ENCODE data around the gene SLC66A1. TPM values are rescaled to one million over a fixed set of nuclear protein-coding genes. Genes with fewer than 3 reads are reported as not detected.
"Not testable (repeated sequence)": the region's sequence is repeated elsewhere in the genome, so short reads cannot be mapped to it uniquely, and the experiment has no call there.

The SLC66A1 gene
- total RNA-seq, 1 experiment from 2014 or later: 27.7 TPM

DNA sequence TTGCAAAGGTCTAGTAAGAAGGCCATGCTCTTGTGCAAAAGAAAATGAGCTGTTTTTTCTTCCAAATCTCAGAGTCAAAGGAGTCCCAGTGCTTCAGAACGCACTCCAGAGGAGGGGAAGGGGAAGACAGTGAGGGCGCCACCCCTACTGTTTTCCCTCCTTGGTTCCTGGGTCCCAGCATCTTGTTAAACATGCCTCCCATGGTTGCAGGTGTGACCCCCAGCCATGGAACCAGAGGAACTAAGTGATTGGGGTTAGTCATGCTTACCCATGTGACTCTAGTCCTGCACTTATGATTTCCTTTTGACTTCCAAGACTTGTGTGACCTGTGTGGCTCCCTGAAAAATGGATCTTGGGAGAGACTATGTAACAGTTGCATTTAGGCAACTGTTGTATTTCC lies 17.5 kb upstream of the SLC66A1 start:
- ChIA-PET CTCF (no interaction called here), POLR2A (ENCODE audit: unreplicated experiment) (no interaction called here)
- Histone ChIP-seq H3K27me3 (ENCODE audit: low read length) (no peaks in the 10 kb centered on the region), H3K27ac (ENCODE audit: low read length) (no peak overlapping the region), H4K20me1 (ENCODE audit: low read length) (no peaks in the 10 kb centered on the region), H3K9me3 (ENCODE audit: low read length) (peaks cover 6% of the 10 kb centered on the region), H3K4me2 (ENCODE audit: low read length) (no peak overlapping the region), H3K36me3 (ENCODE audit: low read depth, low read length) (peaks cover 17% of the 10 kb centered on the region), H3K9me2 (replicated peaks; ENCODE audit: low read length) (no peaks in the 10 kb centered on the region), H2AFZ (ENCODE audit: low read length) (no peak overlapping the region), H3K4me1 (ENCODE audit: insufficient read depth, low read length) (no peaks in the 10 kb centered on the region), H3K9ac (ENCODE audit: low read length) (no peak overlapping the region), H3K4me3 (ENCODE audit: low read length) (no peak overlapping the region), H3F3A (ENCODE audit: low read length, unreplicated experiment) (no peaks in the 10 kb centered on the region), H3K79me2 (ENCODE audit: low read length) (no peaks in the 10 kb centered on the region)
- no peak for DNase-seq
- no peak for ATAC-seq
- no TSS peak for BruUV-seq (replicated peaks)
- intact Hi-C loops (cut with micrococcal nuclease): no loop called here
- TF ChIP-seq, protein P1, sequence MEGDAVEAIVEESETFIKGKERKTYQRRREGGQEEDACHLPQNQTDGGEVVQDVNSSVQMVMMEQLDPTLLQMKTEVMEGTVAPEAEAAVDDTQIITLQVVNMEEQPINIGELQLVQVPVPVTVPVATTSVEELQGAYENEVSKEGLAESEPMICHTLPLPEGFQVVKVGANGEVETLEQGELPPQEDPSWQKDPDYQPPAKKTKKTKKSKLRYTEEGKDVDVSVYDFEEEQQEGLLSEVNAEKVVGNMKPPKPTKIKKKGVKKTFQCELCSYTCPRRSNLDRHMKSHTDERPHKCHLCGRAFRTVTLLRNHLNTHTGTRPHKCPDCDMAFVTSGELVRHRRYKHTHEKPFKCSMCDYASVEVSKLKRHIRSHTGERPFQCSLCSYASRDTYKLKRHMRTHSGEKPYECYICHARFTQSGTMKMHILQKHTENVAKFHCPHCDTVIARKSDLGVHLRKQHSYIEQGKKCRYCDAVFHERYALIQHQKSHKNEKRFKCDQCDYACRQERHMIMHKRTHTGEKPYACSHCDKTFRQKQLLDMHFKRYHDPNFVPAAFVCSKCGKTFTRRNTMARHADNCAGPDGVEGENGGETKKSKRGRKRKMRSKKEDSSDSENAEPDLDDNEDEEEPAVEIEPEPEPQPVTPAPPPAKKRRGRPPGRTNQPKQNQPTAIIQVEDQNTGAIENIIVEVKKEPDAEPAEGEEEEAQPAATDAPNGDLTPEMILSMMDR (conservative IDR thresholded peaks at IDR 0.05; ENCODE audit: low read depth, low read length): no peak
- TF ChIP-seq EZH2 (IDR thresholded peaks at IDR 0.05; ENCODE audit: low read length, unreplicated experiment): no peak
- no peak for TF ChIP-seq EZH2phosphoT487 (IDR thresholded peaks at IDR 0.05; ENCODE audit: borderline replicate concordance, low read length)

DNA sequence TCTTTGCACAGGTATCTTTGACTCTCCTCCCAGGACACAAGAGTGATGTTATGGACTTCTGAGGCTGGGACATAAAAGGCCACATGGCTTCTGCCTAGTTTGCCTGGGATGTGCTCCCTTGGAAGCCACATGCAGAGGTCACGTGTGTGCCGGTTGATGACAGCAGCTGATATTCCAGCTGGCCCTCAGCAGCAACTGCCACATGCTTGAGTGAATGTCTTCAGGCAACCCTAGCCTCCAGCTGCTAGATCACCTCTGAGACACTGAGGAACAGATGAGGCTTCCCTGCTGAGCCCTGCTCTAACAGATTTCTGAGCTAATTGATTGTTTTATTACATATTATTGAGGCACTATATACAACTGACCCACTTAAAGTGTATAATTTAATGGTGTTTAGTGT lies 11.9 kb upstream of the SLC66A1 start:
- H3K4me3 ChIP-seq (ENCODE audit: low read length): no peak overlapping the region
- H3K4me2 ChIP-seq (ENCODE audit: low read length): no peak overlapping the region
- intact Hi-C loops (cut with micrococcal nuclease): no loop called here
- TF ChIP-seq EZH2 (IDR thresholded peaks at IDR 0.05; ENCODE audit: low read length, unreplicated experiment): no peak
- TF ChIP-seq, protein P1 (conservative IDR thresholded peaks at IDR 0.05; ENCODE audit: low read depth, low read length): no peak
- ATAC-seq: no peak
- no peaks in the 10 kb centered on the region for H4K20me1 ChIP-seq (ENCODE audit: low read length)
- peaks cover 19% of the 10 kb centered on the region for H3K36me3 ChIP-seq (ENCODE audit: low read depth, low read length)
- H3K4me1 ChIP-seq (ENCODE audit: insufficient read depth, low read length): no peaks in the 10 kb centered on the region
- no peak overlapping the region for H2AFZ ChIP-seq (ENCODE audit: low read length)
- DNase-seq: no peak
- H3K9me2 ChIP-seq (replicated peaks; ENCODE audit: low read length): no peaks in the 10 kb centered on the region
- no peak overlapping the region for H3K27ac ChIP-seq (ENCODE audit: low read length)
- ChIA-PET POLR2A (ENCODE audit: unreplicated experiment) (no interaction called here), CTCF (no interaction called here)
- BruUV-seq (replicated peaks): no TSS peak
- H3K9me3 ChIP-seq (ENCODE audit: low read length): no peaks in the 10 kb centered on the region
- H3K9ac ChIP-seq (ENCODE audit: low read length): no peak overlapping the region
- no peaks in the 10 kb centered on the region for H3K27me3 ChIP-seq (ENCODE audit: low read length)
- no peaks in the 10 kb centered on the region for H3K79me2 ChIP-seq (ENCODE audit: low read length)
- H3F3A ChIP-seq (ENCODE audit: low read length, unreplicated experiment): no peaks in the 10 kb centered on the region

DNA sequence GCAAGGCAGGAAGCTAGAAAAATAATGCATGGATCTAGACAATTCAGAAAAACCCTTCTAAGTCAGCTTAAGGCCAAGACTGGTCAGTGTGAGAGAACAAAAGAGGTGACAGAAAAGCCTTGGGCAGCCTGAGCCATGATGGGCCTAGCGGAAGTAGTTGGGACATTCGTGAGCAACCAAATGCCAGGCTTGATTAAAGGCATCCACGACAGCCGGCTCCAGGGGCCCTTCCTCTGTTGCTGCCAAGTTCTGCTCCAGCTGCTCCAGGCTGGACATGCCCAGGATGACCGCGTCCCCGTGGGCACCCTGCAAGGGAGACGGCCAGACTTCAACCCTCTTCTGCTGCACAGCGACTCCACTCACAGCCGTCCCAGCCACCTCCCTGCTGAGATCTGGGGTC lies 8.0 kb upstream of the SLC66A1 start:
- BruUV-seq (replicated peaks); H3K79me2 ChIP-seq (ENCODE audit: low read length); POLR2A ChIA-PET (ENCODE audit: unreplicated experiment); H3F3A ChIP-seq (ENCODE audit: low read length, unreplicated experiment); H3K9me2 ChIP-seq (replicated peaks; ENCODE audit: low read length); ATAC-seq; DNase-seq; H4K20me1 ChIP-seq (ENCODE audit: low read length); H3K4me1 ChIP-seq (ENCODE audit: insufficient read depth, low read length); H3K9me3 ChIP-seq (ENCODE audit: low read length); intact Hi-C loops (cut with micrococcal nuclease); H3K4me2 ChIP-seq (ENCODE audit: low read length); H3K27me3 ChIP-seq (ENCODE audit: low read length); H3K9ac ChIP-seq (ENCODE audit: low read length); H3K27ac ChIP-seq (ENCODE audit: low read length); CTCF ChIA-PET; H2AFZ ChIP-seq (ENCODE audit: low read length); H3K4me3 ChIP-seq (ENCODE audit: low read length): not testable (repeated sequence)
- peaks cover 37% of the 10 kb centered on the region; the same call in 1 of the 2 replicates for H3K36me3 ChIP-seq (ENCODE audit: low read depth, low read length)
